ENCODE data around the gene FRYL.

FRYL gene

DNA sequence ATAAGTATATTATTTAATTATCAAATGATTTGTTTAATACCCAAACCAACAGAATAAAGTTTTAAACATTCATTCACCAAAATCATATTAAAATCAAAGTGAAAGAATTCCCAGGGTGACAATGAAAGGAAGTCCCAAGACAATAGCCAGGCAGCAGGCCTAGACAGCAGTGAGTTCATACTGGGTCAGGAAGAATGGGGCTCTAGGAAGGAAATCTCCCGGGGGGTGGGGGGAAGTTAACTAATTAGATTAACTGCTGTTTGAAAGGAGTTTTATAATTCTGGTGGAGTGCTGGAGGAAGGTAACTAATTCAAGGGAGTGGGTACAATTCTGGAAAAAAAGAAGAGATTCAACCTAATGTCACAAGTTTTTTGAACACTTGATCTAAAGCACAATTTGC is 185.9 kb downstream of the FRYL start:
- no peak for TF ChIP-seq CTCF (IDR thresholded peaks at IDR 0.05; ENCODE audit: low read depth, low read length, missing control alignments)
- in situ Hi-C loops (cut with HindIII; ENCODE audit: low sequenced_read_pairs): no loop called here
- DNase-seq (ENCODE audit: low read depth): no peak
- H3K4me3 ChIP-seq (ENCODE audit: low read depth, low read length): no peak overlapping the region

- TF ChIP-seq CTCF (IDR thresholded peaks at IDR 0.05; ENCODE audit: low read depth, low read length, missing control alignments): no peak
- in situ Hi-C loops (cut with HindIII; ENCODE audit: low sequenced_read_pairs): no loop called here
- no peak overlapping the region for H3K4me3 ChIP-seq (ENCODE audit: low read depth, low read length)
- DNase-seq (ENCODE audit: low read depth): no peak
Measured at GRCh38 chr4:48591372-48591771, 188.7 kb downstream of the FRYL start.

- no peak for TF ChIP-seq CTCF (IDR thresholded peaks at IDR 0.05; ENCODE audit: low read depth, low read length, missing control alignments)
- in situ Hi-C loops (cut with HindIII; ENCODE audit: low sequenced_read_pairs): no loop called here
- DNase-seq (ENCODE audit: low read depth): no peak
- no peak overlapping the region for H3K4me3 ChIP-seq (ENCODE audit: low read depth, low read length)
Measured at GRCh38 chr4:48590884-48591283, 189.2 kb downstream of the FRYL start.

- H3K4me3 ChIP-seq (ENCODE audit: low read depth, low read length): no peak overlapping the region
- no peak for DNase-seq (ENCODE audit: low read depth)
- in situ Hi-C loops (cut with HindIII; ENCODE audit: low sequenced_read_pairs): no loop called here
- TF ChIP-seq CTCF (IDR thresholded peaks at IDR 0.05; ENCODE audit: low read depth, low read length, missing control alignments): no peak
Measured at GRCh38 chr4:48589098-48589445, 191.0 kb downstream of the FRYL start.

- in situ Hi-C loops (cut with HindIII; ENCODE audit: low sequenced_read_pairs): no loop called here
- DNase-seq (ENCODE audit: low read depth): no peak
- H3K4me3 ChIP-seq (ENCODE audit: low read depth, low read length): no peak overlapping the region
- TF ChIP-seq CTCF (IDR thresholded peaks at IDR 0.05; ENCODE audit: low read depth, low read length, missing control alignments): no peak
Measured at GRCh38 chr4:48588230-48589097, 191.6 kb downstream of the FRYL start.

DNA sequence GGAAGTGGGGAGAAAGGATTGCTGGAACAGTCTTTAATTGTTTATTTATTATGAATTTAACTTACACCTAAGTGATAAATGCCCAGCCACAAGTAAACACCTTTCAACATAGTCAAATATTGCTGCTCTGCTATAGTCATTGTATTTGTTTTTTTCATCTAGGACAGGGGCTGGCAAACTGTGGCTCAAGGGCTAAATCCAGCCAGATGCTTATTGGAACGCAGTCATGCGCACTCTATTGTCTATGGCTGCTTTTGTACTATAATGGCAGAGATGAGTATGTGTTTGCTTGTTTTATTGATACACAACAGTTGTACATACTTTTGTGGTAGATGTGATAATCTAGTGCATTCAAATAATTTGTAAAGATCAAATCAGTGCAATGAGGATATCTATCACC is 194.7 kb downstream of the FRYL start:
- DNase-seq (ENCODE audit: low read depth): no peak
- TF ChIP-seq CTCF (IDR thresholded peaks at IDR 0.05; ENCODE audit: low read depth, low read length, missing control alignments): no peak
- in situ Hi-C loops (cut with HindIII; ENCODE audit: low sequenced_read_pairs): no loop called here
- H3K4me3 ChIP-seq (ENCODE audit: low read depth, low read length): no peak overlapping the region

All from astrocyte of the cerebellum (primary cell).